NCI-H187 (cell line): ENCODE data around the gene PIGM.
"Not testable (repeated sequence)": the region's sequence is repeated elsewhere in the genome, so short reads cannot be mapped to it uniquely, and the experiment has no call there.

ENCODE experiments used
- DNase-seq, 2 experiments: peaks; one replicate each; lab custom pipeline; 2025; lab: John Stamatoyannopoulos, UW

PIGM gene

DNA sequence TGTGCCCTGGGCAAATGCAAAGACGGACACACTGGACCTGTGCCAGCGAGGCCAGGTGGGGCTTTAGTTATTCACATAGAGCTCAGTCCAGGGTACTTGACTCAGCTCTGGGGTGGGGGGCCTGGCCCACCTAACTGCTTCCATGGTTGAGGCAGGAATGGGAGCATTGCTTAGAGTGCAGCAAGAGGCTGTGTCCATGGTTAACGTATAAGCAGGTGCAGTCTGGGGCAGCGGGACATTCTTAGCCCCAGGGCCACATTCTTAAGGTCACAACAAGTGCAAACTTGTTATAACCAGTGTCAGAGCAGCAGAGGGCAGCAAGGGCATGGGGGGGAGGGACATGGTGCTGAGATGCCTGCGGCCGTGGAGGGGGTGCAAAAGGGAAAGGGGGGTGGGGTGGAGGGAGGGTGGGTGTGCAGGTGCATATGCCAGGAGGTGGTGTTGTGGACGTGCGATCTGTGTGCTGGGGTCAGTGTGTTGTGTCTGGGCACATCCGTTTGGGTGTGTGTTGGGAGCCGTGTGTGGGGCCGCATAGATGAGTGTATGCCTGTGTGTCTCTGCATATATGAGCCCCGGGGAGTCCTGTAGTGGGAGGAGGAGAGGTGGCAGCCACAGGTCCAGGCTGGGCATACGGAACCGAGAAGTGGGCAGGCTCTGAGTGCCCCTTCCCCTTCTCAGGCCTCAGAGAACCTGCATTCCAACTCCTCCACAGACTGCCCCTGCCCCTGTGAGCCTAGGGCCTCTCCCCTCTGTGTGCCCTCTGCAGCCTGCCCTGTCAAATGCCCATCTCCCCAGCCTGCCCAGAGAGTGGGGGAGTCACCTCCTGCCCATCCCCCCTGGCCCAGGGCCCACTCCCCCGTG lies 29.8 kb upstream of the PIGM start:
- no peak for DNase-seq

DNA sequence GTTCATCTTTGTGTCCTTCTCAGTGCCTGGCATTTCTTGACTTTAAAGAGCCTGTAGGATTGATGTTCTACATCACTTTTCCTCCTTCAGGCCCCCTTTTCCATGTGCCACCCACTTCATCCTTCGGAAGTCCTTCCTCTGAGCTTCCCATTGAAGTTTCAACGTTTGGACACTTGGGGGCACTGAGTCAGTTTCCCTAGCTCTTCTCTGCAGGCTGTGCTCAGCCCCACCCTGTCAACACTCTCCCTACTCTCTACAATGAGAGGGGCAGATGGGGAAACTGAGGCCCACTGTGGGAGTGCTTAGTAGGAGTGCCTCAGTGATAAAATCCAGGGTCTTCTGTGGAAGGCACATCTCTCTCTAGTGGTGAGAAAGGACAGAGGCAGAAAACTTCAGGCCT lies 26.3 kb upstream of the PIGM start:
- DNase-seq: no peak

DNA sequence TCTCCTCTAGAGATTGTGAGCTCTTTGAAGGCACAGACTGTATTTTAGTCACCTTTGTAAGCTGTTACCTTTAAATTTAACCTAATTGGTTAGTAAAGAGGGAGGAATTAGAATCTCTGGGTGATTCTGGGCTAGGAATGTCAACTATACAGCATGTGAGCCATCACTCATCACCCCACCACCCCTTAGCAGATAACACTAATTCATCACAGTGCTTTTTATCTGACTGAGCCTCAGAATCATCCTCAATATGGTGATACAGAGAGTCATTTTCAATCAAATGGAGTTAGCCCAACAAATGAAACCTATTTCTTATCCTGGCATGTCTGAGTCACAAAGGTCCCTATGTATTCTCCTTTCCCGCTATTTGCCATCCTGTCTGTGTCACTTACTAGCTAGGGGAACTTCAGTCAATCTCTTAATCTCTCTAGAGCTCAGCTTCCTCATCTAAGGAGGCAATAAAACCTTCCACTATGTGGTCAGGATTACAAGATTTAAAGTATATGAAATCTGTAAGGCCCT lies 24.9 kb upstream of the PIGM start:
- no peak for DNase-seq

DNA sequence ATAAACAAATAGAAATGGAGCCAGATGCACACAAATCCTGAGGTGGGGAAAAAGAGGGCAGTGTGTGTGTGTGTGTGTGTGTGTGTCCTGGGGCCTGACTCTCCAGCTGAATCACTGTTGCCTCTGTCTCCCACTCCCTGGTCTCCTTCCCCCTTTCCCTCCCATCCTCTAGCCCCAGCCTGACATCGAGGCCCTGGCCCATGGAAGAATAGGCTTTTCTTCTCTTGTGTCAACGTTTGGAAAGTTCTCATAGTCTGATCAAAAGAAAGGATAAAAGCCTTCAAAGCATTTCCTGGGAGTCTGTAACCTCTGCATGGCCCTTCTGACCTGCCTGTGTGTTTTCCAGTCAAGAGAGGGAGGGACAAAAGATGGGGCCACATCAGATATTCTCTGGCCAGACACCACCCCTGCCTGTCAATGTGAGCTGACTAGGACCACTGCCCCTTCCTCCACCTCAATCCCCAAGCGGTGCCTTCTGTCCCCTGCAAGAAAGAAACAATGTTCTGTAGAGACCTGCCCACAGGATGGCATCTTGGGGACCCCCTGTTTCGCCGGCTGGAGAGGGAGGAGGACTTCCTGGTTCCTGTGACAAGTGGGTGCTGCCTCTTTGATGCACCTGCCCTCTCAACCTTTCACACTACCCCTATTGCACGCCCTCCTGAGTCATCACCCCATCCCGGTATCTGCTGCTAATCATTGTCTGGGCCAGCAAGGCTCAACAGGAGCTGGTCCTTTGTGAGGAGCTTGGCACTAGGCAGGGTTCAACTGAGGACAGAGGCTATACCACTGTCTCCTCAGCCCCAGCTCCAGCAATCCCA lies 22.0 kb upstream of the PIGM start:
- DNase-seq: no peak

DNA sequence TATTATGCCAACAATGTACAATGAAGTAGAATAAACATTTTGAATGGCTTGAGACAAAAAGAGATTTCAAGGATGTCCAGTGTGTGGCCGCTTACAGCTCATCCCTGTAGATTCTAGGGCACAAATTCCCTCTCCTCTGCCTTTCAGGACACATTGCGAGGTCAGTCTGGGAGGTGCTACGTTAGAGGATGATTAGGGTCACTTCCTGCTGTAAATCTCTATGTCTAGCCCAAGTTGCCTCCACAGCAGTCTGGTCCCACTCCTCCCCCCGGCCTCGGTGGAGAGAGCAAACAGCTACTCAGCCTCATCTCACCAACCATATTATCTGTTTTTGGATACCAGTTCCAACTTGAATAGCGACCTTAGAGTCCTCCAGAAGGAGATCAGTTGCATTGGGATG lies 21.1 kb upstream of the PIGM start:
- no peak for DNase-seq

DNA sequence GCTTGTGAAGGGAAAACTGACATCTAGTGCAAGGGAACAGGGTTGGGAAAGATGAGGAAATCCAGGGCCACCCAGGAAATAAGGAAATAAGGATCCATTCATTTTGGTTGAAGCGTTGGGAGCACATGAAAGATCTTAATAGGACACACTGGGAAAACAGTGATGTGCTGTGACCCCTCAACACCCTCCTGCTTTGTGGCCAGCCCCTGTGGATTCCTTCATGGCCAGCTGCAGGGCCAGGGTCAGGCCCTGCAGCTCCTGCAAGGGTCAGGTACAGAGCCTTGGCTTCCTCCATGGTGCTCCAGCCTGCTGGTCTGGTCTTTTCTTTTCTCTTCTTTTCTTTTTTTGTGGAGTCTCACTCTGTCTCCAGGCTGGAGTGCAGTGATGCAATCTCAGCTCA lies 18.8 kb upstream of the PIGM start:
- DNase-seq: no peak

DNA sequence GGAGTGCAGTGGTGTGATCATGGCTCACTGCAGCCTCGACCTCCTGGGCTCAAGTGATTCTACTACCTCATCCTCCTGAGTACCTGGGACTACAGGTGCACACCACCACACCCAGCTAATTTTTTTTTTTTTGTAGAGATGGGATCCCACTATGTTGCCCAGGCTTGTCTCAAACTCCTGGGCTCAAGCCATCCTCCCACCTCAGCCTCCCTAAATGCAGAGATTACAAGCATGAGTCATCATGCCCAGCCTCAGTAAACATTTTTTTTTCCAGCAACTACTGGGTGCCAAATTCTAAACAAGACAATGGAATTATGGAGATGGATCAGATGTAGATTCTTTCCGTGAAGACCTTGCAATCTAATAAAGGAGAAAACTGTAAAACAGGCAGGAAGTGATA lies 18.4 kb upstream of the PIGM start:
- not testable (repeated sequence) for DNase-seq

DNA sequence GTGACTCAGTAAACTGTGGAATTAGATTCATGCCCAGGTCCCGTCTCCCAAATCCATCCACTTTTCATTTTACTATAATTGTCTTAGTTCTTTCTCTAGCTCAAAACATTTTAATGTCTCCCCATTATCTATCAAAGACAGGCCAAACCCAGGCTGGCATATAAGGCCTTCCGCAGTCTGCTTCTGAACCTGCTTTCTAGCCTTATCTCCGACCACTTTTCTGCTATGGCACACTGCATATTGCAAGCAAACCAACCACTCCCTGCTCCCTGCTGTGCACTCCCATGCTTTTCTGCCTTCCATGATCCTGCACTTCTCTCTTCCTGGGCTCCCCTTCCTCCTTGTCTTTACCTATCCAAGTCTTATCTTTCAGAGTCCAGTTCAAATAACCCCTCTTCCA lies 17.3 kb upstream of the PIGM start:
- DNase-seq: no peak

DNA sequence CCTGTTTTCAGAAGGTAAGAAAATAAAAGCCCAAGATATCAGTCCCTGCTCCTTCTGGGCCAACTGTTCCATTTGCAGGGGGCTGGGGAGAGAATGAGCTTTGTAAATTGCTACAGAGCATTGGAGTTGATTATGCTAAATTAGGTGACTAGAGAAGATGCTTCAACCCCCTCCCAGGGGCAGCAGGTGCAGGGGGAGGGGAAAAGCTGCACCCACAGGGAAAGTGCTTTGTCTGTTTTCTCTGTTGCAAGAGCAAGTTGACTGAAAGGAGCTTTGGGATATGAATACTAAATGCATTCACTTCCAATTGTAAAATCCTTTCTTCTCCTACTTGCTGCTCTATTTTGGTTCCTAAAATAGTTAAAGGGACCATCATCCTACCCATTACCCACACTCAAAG lies 16.5 kb upstream of the PIGM start:
- DNase-seq: no peak

DNA sequence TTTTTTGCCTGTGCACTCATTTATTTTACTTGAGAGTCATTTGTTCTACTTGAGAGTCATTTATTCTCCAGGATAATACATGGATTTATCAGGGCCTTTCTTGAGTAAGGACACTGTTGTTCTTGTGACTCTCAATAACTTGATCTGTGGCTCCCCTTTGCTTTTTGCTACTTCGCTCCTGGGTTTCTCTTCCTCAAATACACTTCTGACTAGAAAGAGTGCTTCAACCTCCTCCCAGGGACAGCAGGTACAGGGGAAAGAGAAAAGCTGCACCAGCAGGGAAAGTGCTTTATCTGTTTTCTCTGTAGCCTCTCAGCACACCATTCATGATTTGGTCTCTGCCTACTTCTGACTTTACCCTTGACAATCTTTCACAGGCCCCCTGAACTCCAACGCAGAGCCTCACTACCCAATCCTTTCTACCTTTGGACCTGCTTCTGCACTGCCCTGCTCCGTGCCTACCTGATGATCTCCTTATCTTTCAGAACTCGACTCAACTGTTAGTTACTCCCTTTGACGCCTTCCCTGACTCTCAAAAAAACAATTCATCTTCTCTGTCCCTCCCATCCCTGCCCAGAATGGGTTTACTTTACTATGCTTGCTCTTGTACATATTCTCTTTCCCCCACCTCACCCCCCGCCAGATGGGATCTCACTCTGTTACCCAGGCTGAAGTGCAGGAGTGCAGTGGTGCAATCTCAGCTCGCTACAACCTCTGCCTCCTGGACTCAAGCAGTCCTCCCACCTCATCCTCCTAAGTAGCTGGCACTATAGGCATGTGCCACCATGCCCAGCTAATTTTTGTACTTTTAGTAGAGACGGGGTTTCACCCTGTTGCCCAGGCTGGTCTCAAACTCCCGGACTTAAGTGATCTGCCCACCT lies 15.6 kb upstream of the PIGM start:
- no peak for DNase-seq

DNA sequence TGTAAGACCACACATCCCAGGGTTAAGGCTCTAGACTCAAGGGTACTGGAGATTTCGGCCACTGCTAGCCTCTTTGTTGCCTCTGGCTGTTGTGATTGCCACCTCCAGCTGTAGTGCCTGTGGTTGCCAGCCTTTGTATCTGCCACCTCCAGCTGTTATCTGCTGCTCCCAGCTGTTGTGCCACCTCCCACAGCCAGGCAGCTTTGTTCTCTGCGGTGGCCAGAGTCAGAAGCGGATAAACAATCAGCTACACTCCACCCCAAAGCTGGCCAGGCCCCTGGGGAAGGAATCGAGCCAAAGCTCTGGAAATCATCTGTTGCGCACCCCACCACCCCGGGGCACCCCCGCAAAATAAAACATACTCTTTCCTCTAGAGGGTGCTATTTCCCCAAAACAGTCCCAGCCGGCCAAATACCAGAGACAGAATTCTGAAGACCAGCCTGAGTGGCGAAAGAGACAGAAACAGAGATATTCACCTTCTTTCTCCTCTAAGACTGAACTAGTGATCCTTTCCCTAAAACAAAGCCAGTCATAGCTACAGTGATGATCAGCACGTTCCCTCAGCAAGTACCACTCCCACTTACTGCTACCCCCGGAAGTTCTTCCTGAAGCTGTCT lies 14.8 kb upstream of the PIGM start:
- DNase-seq: no peak

DNA sequence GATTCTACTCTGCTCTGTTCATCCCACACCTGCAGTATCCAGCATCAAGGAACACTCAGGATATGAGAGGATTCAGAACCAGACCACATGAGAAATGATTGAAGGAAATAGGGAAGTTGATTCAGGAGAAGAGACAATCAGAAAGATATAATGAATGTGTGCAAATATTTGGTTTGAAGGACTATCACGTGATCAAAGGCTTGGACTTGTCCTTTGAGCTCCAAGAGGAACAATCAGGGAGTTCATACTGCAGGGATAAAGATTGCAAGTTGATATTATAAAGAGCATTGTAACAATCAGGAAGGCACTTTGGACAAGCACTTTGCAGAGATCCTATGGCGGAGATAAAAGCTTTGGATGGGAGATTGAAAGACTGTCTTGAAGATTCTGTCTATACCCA lies 13.9 kb upstream of the PIGM start:
- DNase-seq: no peak

DNA sequence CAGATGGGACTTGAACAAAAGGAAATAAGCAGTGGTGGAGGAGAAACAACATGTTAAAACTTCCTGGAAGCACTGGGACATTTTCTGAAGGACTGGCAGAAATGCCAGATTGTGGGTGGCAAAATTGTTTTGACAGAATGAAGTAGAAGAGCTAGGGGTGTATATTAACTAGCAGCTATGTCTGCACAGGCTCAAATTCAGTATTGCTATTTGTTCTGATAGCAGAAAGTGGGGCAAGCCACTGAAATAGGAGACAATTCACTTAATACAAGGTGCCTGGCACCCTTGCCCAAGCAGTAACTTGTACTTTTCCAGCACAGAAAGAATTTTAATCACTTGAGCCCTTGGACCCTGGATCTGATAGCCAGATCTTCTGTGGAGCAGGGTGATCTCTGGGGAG lies 11.8 kb upstream of the PIGM start:
- DNase-seq: no peak

DNA sequence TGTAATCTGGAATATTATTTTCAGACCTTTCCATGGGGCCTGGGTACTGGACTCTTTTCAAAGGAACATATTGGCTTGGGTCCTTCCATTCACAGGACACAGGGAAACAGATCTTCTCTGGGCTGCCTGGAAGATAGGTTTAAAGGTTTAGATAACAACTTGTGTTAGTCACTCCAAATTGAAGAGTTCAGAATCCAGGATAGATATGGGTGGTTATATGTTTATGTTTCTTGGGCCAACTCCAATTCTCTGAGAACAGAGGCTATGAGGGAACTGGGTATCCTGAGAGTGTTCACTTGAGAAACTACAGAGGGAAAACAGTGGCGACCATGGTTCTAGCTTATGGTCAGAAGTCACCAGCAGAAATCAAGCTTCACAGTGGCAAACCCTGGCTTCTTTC lies 8.7 kb upstream of the PIGM start:
- DNase-seq: no peak

DNA sequence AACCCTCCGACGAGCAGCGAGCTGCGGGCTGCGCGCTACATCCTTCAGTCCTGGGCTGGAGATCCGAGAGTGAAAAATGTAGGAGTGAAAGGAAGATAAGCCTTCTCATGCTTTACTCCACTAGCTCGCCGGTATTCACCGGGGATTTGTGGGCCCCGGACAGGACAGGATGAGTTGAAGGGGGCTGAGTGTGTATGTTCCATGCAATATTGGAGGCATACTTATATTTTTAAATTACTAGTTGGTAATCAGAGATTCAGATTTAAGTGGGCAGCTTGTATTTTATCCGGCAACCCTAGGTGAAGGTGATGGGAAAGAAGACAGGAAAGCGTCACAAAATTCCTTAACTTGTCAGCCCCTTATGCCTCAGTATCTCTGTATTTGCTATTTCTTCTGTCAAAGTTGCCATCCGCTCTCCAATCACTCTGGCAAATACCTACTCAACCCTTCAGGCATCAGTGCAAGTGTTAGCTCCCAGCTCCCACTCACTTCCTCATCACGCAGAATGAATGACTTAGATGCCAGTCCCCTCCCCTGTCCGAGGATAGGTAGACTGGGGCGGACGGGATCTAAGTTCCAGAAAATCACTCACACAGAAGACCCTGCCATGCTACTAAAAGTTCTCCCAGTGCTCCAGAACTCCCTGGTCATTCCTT lies 503 bp upstream of the PIGM start:
- DNase-seq: peak in 1 of 2 experiments; percentile 49

DNA sequence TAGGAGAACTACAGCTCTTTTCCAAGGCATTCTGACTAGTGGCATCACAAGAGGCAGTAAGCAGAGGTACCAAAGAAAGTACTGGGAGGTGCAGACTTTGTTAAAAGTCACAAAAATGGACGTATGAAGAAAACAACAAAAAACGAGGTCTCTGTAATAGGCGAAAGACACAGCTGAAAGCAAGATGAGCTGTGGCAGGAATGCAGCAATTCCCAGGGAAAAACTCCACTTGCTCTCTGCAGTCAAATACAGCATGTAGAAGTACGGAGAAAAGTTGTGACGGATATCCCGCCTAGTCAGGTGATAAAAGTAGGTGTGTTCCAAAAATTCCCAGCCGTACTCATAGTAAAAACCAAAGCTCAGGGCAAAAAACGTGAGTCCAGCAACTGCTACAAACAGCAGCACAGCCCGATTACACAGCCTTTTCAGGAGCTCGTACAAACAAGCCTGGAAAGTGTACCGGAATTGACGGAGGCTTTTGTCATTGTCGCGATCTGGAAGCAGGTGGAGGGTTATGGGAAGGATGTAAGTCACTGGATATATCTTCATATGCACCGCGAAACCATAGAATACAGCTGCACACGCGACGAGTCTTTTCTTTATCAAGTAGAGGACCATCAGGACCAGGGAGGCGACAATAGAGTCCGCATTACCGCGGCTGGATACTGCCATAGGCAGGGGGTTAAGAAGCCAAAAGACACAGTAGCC lies 979 bp downstream of the PIGM start:
- DNase-seq: no peak

DNA sequence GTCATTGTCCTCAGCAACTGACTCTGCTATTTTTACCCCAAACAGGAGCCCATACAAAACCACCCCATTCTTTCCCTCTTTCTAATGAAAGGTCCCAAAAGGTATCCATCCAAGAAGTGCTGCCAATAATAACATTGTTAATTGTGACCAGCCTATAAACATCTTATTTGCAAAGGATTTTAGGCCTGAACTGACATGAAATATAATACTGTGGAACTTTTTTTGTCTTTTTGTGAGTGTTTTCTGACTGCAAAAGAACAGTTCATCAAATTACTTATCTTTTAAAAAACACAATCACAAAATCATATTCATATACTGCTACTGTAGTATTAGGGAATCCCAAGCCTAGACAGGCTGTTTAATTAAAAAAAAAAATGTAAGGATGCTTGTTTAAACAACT lies 3.4 kb downstream of the PIGM start:
- no peak for DNase-seq

DNA sequence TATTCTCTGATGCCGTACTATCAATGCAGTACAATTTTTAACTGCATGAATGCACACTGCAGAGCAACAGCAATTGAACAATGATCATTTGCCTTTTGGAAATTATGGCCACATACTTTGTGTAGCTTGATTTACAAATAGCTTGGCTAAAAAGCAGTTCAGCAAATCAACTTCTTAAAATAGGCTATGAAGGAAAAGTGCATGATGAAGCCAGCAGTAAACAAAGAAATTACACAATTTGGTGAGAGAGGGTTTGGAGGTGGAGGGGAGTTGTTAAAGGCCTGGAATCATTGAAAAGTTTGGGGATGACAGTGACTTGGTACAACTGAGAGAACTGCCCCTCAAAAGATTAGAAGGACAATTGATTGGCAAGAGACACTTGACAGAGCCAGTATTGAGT lies 6.5 kb downstream of the PIGM start:
- DNase-seq: no peak

DNA sequence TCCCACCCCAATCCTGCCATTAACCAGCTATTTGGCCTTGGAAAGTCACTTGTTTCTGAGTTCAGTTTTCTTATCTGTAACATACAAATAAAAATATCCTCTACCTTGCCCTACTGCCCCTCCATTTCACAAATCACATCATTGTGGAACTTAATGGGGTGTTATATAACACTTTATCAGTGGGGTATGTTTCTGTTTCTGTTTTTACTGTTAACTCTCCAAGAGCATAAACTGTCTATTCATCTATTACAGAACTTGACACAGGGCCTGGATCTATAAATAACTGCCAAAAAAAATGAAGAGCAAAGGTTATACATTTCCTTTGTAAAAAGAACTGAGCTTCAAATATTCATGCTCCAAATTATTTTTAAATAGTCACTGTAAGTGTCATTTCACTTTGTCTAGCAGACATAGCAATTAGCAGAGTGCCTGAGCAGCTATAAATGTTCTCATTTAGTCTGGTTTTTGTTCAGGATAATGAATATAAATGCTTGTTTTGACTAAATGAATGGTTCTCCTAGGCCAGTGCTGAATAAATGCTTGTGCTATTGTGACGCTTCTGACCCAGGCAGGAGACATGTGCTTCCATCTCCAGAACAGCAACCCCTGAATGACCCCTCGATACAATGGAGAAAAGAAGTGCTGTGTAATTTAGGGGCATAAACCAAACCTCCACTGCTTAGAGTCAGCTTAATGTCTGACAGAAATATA lies 7.4 kb downstream of the PIGM start:
- no peak for DNase-seq
